T-helper 1 cell treated with Interleukin-12 subunit alpha and Interleukin-12 subunit beta and Interleukin-4 antibody, amounts not matched to agents 30 μg/mL and 1 μg/mL, for 36 hours (primary cell): Measurements from ENCODE around the gene GABRP.

Experiments used
- H3K27ac Mint-ChIP-seq: one replicate; pipeline ENCODE4 v1.8.0; 2021; ENCODE audit warnings: mild to moderate bottlenecking, mixed read lengths
- H3K27me3 Mint-ChIP-seq: one replicate; pipeline ENCODE4 v1.8.0; 2021; ENCODE audit warnings: low read depth, mixed read lengths
- H3K36me3 Mint-ChIP-seq: one replicate; pipeline ENCODE4 v1.8.0; 2021; ENCODE audit warnings: low read depth, mixed read lengths
- H3K4me1 Mint-ChIP-seq: one replicate; pipeline ENCODE4 v1.8.0; 2021; ENCODE audit warnings: low read depth, mixed read lengths
- H3K4me3 Mint-ChIP-seq: one replicate; pipeline ENCODE4 v1.8.0; 2021; ENCODE audit warnings: mild to moderate bottlenecking, moderate library complexity, mixed read lengths
- H3K9me3 Mint-ChIP-seq: one replicate; pipeline ENCODE4 v1.8.0; 2021; ENCODE audit warnings: mixed read lengths

Gene GABRP, protein sequence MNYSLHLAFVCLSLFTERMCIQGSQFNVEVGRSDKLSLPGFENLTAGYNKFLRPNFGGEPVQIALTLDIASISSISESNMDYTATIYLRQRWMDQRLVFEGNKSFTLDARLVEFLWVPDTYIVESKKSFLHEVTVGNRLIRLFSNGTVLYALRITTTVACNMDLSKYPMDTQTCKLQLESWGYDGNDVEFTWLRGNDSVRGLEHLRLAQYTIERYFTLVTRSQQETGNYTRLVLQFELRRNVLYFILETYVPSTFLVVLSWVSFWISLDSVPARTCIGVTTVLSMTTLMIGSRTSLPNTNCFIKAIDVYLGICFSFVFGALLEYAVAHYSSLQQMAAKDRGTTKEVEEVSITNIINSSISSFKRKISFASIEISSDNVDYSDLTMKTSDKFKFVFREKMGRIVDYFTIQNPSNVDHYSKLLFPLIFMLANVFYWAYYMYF

GRCh38 chr5:170783498-170784247 lies at the start of gene GABRP:
GABRP (plus strand) TSS chr5:170783725; CDS start chr5:170788616, 4,891 bp downstream.
- Mint-ChIP-seq H3K4me3 (no peak within 1 kb of the TSS), H3K27ac (no peak within 1 kb of the TSS), H3K27me3 (no peaks in the 10 kb centered on the region), H3K36me3 (no peaks in the 10 kb centered on the region), H3K4me1 (no peaks in the 10 kb centered on the region), H3K9me3 (no peaks in the 10 kb centered on the region)

- Mint-ChIP-seq H3K4me3 (no peak overlapping the region), H3K4me1 (no peaks in the 10 kb centered on the region), H3K36me3 (no peaks in the 10 kb centered on the region), H3K27ac (no peak overlapping the region), H3K9me3 (no peaks in the 10 kb centered on the region), H3K27me3 (peaks cover 2% of the 10 kb centered on the region)
These were observed 46.6 kb upstream of the GABRP start for GRCh38 chr5:170736966-170737365.

GRCh38 chr5:170737591-170737990 lies 45.9 kb upstream of the GABRP start:
- no peaks in the 10 kb centered on the region for H3K36me3 Mint-ChIP-seq
- no peak overlapping the region for H3K27ac Mint-ChIP-seq
- H3K9me3 Mint-ChIP-seq: no peaks in the 10 kb centered on the region
- peaks cover 3% of the 10 kb centered on the region for H3K27me3 Mint-ChIP-seq
- H3K4me1 Mint-ChIP-seq: no peaks in the 10 kb centered on the region
- no peak overlapping the region for H3K4me3 Mint-ChIP-seq

DNA sequence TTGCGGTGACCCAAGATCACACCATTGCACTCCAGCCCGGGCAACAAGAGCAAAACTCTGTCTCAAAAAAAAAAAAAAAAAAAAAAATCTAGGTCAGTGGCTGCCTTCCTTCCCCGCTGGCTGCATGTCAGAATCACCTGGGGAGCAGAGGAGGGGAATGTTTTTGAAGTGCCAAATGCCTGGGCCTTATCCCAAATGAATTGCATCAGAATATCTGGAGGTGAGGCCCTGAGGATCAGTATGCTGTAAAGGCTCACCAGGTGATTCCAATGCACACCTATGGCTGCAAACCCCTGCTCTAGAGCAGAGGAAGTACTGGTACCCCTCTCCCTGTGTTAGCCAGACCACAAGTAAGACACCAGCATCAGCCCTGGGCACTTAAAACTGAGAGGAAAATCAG lies 44.7 kb upstream of the GABRP start:
- Mint-ChIP-seq H3K27me3 (peaks cover 13% of the 10 kb centered on the region), H3K27ac (no peak overlapping the region), H3K4me3 (no peak overlapping the region), H3K9me3 (no peaks in the 10 kb centered on the region), H3K4me1 (no peaks in the 10 kb centered on the region), H3K36me3 (no peaks in the 10 kb centered on the region)

GRCh38 chr5:170739446-170739845 lies 44.1 kb upstream of the GABRP start:
- Mint-ChIP-seq H3K27me3 (peaks cover 14% of the 10 kb centered on the region), H3K4me1 (no peaks in the 10 kb centered on the region), H3K36me3 (no peaks in the 10 kb centered on the region), H3K27ac (no peak overlapping the region), H3K9me3 (no peaks in the 10 kb centered on the region), H3K4me3 (no peak overlapping the region)

DNA sequence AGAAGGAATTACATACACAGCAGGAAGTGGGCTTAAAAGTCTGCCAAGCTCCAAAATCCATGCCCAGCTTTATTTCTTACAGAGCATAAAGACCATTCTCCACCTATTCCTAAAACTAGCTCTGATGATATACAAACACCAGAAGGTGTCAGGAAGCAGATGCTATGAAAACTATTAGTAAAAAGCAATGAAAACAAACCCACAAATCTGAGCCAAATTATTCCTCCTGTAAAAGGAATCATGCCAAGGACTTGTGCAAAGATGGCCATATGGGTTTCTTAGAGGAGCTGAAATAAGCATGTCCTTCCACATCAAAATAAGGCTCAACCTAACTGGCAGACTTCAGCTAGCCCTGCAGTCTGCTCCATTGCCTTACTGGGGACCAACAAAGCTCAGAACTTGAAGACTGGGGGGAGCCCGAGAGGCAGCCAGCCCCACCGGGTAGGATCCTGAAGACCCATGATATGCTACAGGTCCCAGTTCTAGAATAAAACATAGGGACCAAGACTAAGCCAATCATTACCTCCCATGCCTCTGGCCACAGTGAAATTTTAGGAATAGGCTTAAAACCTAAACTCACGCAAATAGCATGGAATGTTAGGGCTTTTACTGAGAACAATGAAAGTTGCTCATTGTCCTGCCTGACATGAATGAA lies 42.8 kb upstream of the GABRP start:
- Mint-ChIP-seq H3K27me3 (peaks cover 19% of the 10 kb centered on the region), H3K4me1 (no peaks in the 10 kb centered on the region), H3K27ac (no peak overlapping the region), H3K36me3 (no peaks in the 10 kb centered on the region), H3K4me3 (no peak overlapping the region), H3K9me3 (no peaks in the 10 kb centered on the region)

GRCh38 chr5:170741801-170742200 lies 41.7 kb upstream of the GABRP start:
- H3K4me1 Mint-ChIP-seq: no peaks in the 10 kb centered on the region
- no peaks in the 10 kb centered on the region for H3K36me3 Mint-ChIP-seq
- H3K27ac Mint-ChIP-seq: no peak overlapping the region
- H3K4me3 Mint-ChIP-seq: no peak overlapping the region
- H3K9me3 Mint-ChIP-seq: no peaks in the 10 kb centered on the region
- H3K27me3 Mint-ChIP-seq: peaks cover 19% of the 10 kb centered on the region

- Mint-ChIP-seq H3K4me1 (no peaks in the 10 kb centered on the region), H3K27me3 (peaks cover 19% of the 10 kb centered on the region), H3K9me3 (no peaks in the 10 kb centered on the region), H3K4me3 (no peak overlapping the region), H3K36me3 (no peaks in the 10 kb centered on the region), H3K27ac (no peak overlapping the region)
These were observed 39.7 kb upstream of the GABRP start for GRCh38 chr5:170743876-170744212.

GRCh38 chr5:170745481-170746071 lies 37.9 kb upstream of the GABRP start:
- Mint-ChIP-seq H3K36me3 (no peaks in the 10 kb centered on the region), H3K27ac (no peak overlapping the region), H3K4me3 (no peak overlapping the region), H3K4me1 (no peaks in the 10 kb centered on the region), H3K9me3 (no peaks in the 10 kb centered on the region), H3K27me3 (peaks cover 19% of the 10 kb centered on the region)

GRCh38 chr5:170746075-170746960 lies 37.2 kb upstream of the GABRP start:
- no peak overlapping the region for H3K4me3 Mint-ChIP-seq
- no peak overlapping the region for H3K27ac Mint-ChIP-seq
- H3K27me3 Mint-ChIP-seq: peaks cover 19% of the 10 kb centered on the region
- no peaks in the 10 kb centered on the region for H3K4me1 Mint-ChIP-seq
- no peaks in the 10 kb centered on the region for H3K36me3 Mint-ChIP-seq
- no peaks in the 10 kb centered on the region for H3K9me3 Mint-ChIP-seq

DNA sequence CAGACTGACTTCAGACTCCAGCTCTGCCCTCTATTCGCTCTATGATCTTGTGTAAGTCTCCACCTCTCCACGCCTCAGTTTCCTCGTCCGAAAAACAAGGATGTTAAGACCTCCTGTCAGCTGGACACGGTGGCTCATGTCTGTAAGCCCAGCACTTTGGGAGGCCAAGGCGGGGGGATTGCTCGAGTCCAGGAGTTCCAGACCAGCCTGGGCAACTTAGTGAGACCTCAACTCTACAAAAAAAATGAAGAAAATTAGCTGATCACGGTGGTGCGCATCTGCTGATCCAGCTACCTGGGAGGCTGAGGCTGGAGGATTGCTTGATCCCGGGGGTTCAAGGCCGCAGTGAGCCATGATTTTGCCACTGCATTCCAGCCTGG lies 36.6 kb upstream of the GABRP start:
- H3K4me1 Mint-ChIP-seq: no peaks in the 10 kb centered on the region
- no peaks in the 10 kb centered on the region for H3K9me3 Mint-ChIP-seq
- H3K36me3 Mint-ChIP-seq: no peaks in the 10 kb centered on the region
- H3K27ac Mint-ChIP-seq: no peak overlapping the region
- H3K27me3 Mint-ChIP-seq: peaks cover 16% of the 10 kb centered on the region
- H3K4me3 Mint-ChIP-seq: no peak overlapping the region

DNA sequence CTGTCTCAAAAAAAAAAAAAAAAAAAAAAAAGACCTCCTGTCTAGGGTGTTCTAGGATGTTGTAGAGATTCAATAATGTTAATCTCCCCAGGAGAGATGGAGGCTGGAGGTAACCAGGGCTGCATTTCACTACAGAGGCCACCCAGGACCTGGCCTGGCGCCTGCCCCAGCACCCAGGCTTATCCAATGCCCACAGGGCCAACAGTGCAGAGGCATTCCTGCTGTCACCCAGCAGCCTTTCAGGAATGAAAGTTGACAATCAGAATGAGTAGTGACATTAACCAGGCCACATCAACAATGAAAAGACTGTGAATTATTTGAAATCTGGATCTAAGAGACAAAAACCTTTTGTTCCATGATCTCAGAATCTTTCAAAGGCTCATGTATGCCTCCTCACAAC lies 36.2 kb upstream of the GABRP start:
- Mint-ChIP-seq H3K9me3 (no peaks in the 10 kb centered on the region), H3K4me1 (no peaks in the 10 kb centered on the region), H3K27me3 (peaks cover 15% of the 10 kb centered on the region), H3K36me3 (no peaks in the 10 kb centered on the region), H3K4me3 (no peak overlapping the region), H3K27ac (no peak overlapping the region)

DNA sequence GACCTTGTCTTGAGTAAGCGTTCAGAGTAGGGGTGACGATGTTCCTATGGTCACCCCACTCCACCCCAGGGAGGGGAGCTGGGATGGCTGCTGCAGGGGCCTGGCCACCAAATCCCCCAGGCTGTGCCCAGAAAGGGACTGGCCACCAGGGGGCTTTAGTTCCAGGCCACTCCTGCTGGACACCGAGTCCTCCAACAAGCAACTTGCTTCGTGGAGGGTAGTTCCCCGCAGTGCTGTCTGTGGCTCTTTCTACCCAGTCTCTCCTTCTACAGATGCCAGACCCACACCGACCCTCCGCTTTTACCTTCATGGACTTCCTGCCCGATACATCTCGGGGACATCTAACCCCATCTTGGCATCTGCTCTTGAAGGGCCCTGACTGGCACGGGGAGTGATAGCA lies 35.7 kb upstream of the GABRP start:
- no peaks in the 10 kb centered on the region for H3K9me3 Mint-ChIP-seq
- peaks cover 15% of the 10 kb centered on the region for H3K27me3 Mint-ChIP-seq
- no peaks in the 10 kb centered on the region for H3K4me1 Mint-ChIP-seq
- H3K27ac Mint-ChIP-seq: no peak overlapping the region
- no peak overlapping the region for H3K4me3 Mint-ChIP-seq
- no peaks in the 10 kb centered on the region for H3K36me3 Mint-ChIP-seq

DNA sequence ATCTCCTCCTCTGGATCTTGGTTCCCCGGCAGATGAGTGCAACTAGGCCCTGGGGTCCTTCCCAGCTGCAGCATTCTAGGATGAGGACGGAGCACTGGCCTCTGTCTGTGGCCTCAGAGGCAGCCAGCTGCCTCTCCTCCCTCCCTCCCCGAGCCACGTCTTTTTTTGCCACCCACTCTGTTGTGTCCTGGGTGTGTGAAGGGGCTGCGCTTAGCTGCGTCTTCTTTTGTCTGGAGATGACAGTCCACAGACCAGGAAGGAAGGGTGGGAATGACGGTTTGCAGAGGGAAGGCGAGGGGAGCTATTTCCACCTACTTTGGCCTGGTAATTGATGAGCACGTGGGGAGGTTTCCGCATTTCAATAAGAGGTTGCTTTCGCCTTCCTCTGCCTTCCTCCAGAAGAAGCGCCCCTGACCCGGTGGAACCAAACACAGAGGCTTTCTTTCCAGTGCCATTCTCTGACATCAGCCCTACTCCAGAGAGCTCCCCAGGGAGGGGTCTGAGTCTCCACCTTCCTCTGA lies 34.5 kb upstream of the GABRP start:
- Mint-ChIP-seq H3K27ac (no peak overlapping the region), H3K9me3 (no peaks in the 10 kb centered on the region), H3K4me3 (no peak overlapping the region), H3K36me3 (no peaks in the 10 kb centered on the region), H3K4me1 (no peaks in the 10 kb centered on the region), H3K27me3 (peaks cover 4% of the 10 kb centered on the region)
